ENCODE data around the gene RGS6.

- no peak for TF ChIP-seq SUZ12 (IDR thresholded peaks at IDR 0.05)
- TF ChIP-seq, protein P1, sequence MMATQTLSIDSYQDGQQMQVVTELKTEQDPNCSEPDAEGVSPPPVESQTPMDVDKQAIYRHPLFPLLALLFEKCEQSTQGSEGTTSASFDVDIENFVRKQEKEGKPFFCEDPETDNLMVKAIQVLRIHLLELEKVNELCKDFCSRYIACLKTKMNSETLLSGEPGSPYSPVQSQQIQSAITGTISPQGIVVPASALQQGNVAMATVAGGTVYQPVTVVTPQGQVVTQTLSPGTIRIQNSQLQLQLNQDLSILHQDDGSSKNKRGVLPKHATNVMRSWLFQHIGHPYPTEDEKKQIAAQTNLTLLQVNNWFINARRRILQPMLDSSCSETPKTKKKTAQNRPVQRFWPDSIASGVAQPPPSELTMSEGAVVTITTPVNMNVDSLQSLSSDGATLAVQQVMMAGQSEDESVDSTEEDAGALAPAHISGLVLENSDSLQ (IDR thresholded peaks at IDR 0.05): no peak
- no peak for TF ChIP-seq L3MBTL2 (conservative IDR thresholded peaks at IDR 0.05)
- TF ChIP-seq NFRKB (IDR thresholded peaks at IDR 0.05): no peak
- no peak for TF ChIP-seq HDGF (IDR thresholded peaks at IDR 0.05; ENCODE audit: borderline replicate concordance)
- no peak for TF ChIP-seq CTBP1 (IDR thresholded peaks at IDR 0.05; ENCODE audit: borderline replicate concordance)
- TF ChIP-seq LEF1 (IDR thresholded peaks at IDR 0.05; ENCODE audit: borderline replicate concordance): no peak
- TF ChIP-seq SP1 (IDR thresholded peaks at IDR 0.05): no peak
- TF ChIP-seq FOXM1 (IDR thresholded peaks at IDR 0.05; ENCODE audit: borderline replicate concordance): no peak
- no peak for TF ChIP-seq FOXK2 (IDR thresholded peaks at IDR 0.05)
- no peak for TF ChIP-seq ZNF384 (IDR thresholded peaks at IDR 0.05)
Measured at GRCh38 chr14:72387726-72388125, 455.5 kb downstream of the RGS6 start.
